Hepatocyte (in vitro differentiated cells): ENCODE measurements around the gene DPAGT1.

ENCODE experiments used
- EZH2 ChIP-seq: fragments of 200-600 bp; sonication (generic); IDR thresholded peaks from 2 replicates; pipeline ENCODE4 v1.6.1; 2016; ENCODE audit warnings: antibody characterized with exemption, mild to moderate bottlenecking, borderline replicate concordance
- EZH2phosphoT487 ChIP-seq: fragments of 200-600 bp; sonication (generic); IDR thresholded peaks from one replicate; pipeline ENCODE4 v1.6.1; 2018; ENCODE audit warnings: antibody characterized with exemption, mild to moderate bottlenecking, low read depth, moderate library complexity; ENCODE audit not compliant: unreplicated experiment, severe bottlenecking
- TF ChIP-seq, protein P1 (sequence below): fragments of 200-600 bp; sonication (generic); IDR thresholded peaks from 2 replicates; pipeline ENCODE4 v1.5.1; 2016; ENCODE audit warnings: antibody characterized with exemption, mild to moderate bottlenecking; ENCODE audit not compliant: poor library complexity

DNA sequence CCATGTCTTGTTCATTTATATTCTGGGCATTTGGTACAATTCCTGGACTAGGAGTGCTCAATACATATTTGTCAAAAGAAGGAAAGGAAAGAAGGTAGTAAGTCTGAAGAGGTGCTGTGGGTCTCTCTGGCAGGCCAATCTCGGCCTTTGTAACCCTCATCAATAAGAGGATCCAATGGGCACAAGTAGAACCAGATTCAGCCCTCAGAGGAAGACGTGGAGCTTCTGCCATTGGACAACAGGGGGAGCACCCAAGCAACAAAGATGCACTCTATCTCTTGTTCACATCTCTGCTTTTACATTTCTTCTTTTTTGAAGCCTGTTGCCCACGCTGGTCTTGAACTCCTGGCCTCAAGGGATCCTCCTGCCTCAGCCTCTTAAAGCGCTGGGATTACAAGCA is 36.3 kb downstream of the DPAGT1 start:
- TF ChIP-seq, protein P1, sequence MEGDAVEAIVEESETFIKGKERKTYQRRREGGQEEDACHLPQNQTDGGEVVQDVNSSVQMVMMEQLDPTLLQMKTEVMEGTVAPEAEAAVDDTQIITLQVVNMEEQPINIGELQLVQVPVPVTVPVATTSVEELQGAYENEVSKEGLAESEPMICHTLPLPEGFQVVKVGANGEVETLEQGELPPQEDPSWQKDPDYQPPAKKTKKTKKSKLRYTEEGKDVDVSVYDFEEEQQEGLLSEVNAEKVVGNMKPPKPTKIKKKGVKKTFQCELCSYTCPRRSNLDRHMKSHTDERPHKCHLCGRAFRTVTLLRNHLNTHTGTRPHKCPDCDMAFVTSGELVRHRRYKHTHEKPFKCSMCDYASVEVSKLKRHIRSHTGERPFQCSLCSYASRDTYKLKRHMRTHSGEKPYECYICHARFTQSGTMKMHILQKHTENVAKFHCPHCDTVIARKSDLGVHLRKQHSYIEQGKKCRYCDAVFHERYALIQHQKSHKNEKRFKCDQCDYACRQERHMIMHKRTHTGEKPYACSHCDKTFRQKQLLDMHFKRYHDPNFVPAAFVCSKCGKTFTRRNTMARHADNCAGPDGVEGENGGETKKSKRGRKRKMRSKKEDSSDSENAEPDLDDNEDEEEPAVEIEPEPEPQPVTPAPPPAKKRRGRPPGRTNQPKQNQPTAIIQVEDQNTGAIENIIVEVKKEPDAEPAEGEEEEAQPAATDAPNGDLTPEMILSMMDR, result peak; percentile 15
- no peak for TF ChIP-seq EZH2
- TF ChIP-seq EZH2phosphoT487, result no peak
